Right renal cortex interstitium (tissue), 3 donors: ENCODE measurements around the gene SV2B. TPM values are rescaled to one million over a fixed set of nuclear protein-coding genes. Genes with fewer than 3 reads are reported as not detected.

Experiments
- DNase-seq, 3 donors: peaks; one replicate each; pipeline ENCODE4 v3.0.0-alpha.2; 2013; ENCODE audit warnings: low read depth in 3 of 3, low spot score in 2 of 3
- polyA plus RNA-seq, 3 donors: library from polyadenylated mRNA; unstranded; fragments of 120-200 nt; gene quantifications; one replicate each; pipeline ENCODE4 v1.2.1, GENCODE V29; 2013; ENCODE audit not compliant: insufficient read length in 3 of 3

The SV2B gene
- polyA plus RNA-seq, 3 donors = 0.74 to 1.2 (median 0.86) TPM

GRCh38 chr15:91183596-91183995, 83.5 kb downstream of the SV2B start:
- no peak for DNase-seq

GRCh38 chr15:91184441-91184840, 84.4 kb downstream of the SV2B start:
- no peak for DNase-seq

- DNase-seq = peak; percentile 15 to 31 (median 25)
Observed at GRCh38 chr15:91186904-91187656, 87.0 kb downstream of the SV2B start.

GRCh38 chr15:91192285-91192684, 92.2 kb downstream of the SV2B start:
- no peak for DNase-seq

GRCh38 chr15:91192690-91193377, 92.8 kb downstream of the SV2B start:
- no peak for DNase-seq

- DNase-seq = no peak
Observed at GRCh38 chr15:91193378-91193720, 93.3 kb downstream of the SV2B start.

- DNase-seq = no peak
Observed at GRCh38 chr15:91196127-91196526, 96.1 kb downstream of the SV2B start.

GRCh38 chr15:91196768-91197167, 96.7 kb downstream of the SV2B start:
- no peak for DNase-seq

GRCh38 chr15:91199511-91199910, 99.5 kb downstream of the SV2B start:
- DNase-seq = no peak

- no peak for DNase-seq
Observed at GRCh38 chr15:91200101-91200754, 100.2 kb downstream of the SV2B start.

- no peak for DNase-seq
Observed at GRCh38 chr15:91202510-91203102, 102.5 kb downstream of the SV2B start.

- DNase-seq = no peak
Observed at GRCh38 chr15:91203619-91204203, 103.7 kb downstream of the SV2B start.

- no peak for DNase-seq
Observed at GRCh38 chr15:91208371-91208770, 108.3 kb downstream of the SV2B start.

- no peak for DNase-seq
Observed at GRCh38 chr15:91209318-91209717, 109.3 kb downstream of the SV2B start.

GRCh38 chr15:91209726-91210125, 109.7 kb downstream of the SV2B start:
- no peak for DNase-seq

- no peak for DNase-seq
Observed at GRCh38 chr15:91214675-91215590, 114.9 kb downstream of the SV2B start.

GRCh38 chr15:91216000-91216399, 115.9 kb downstream of the SV2B start:
- DNase-seq = no peak

- DNase-seq = no peak
Observed at GRCh38 chr15:91219206-91219605, 119.1 kb downstream of the SV2B start.

- DNase-seq = no peak
Observed at GRCh38 chr15:91222052-91222451, 122.0 kb downstream of the SV2B start.

- DNase-seq = no peak
Observed at GRCh38 chr15:91223863-91224262, 123.8 kb downstream of the SV2B start.
